Loucy (cell line): ENCODE measurements around the gene EEPD1.

Experiments used
- H2AFZ ChIP-seq: fragments of 200-600 bp; sonication (generic); 2 replicates; pipeline ENCODE4 v1.6.0; 2016; ENCODE audit warnings: antibody characterized with exemption, mild to moderate bottlenecking, low read length, moderate library complexity
- H3F3A ChIP-seq: fragments of 200-600 bp; 2 replicates; pipeline ENCODE4 v1.6.0; 2016; ENCODE audit warnings: antibody characterized with exemption, low read depth, mild to moderate bottlenecking
- H3K27me3 ChIP-seq: fragments of 200-600 bp; sonication (generic); 2 replicates; pipeline ENCODE4 v1.6.1; 2014; ENCODE audit warnings: low read length, mild to moderate bottlenecking; ENCODE audit not compliant: insufficient read depth, poor library complexity, severe bottlenecking
- H3K36me3 ChIP-seq: fragments of 200-600 bp; sonication (generic); 2 replicates; pipeline ENCODE4 v1.6.1; 2016; ENCODE audit warnings: low read length; ENCODE audit not compliant: insufficient read depth
- H3K4me1 ChIP-seq: fragments of 200-600 bp; sonication (generic); 2 replicates; pipeline ENCODE4 v1.5.1; 2014; ENCODE audit warnings: low read length, mild to moderate bottlenecking; ENCODE audit not compliant: insufficient read depth, poor library complexity, severe bottlenecking
- H3K4me2 ChIP-seq: fragments of 200-600 bp; sonication (generic); 2 replicates; pipeline ENCODE4 v1.6.0; 2014; ENCODE audit warnings: antibody characterized with exemption, low read length, low read depth, mild to moderate bottlenecking; ENCODE audit not compliant: poor library complexity, severe bottlenecking
- H3K4me3 ChIP-seq: fragments of 200-600 bp; sonication (generic); 2 replicates; pipeline ENCODE4 v1.5.1; 2014; ENCODE audit warnings: low read length, mild to moderate bottlenecking, mixed read lengths; ENCODE audit not compliant: poor library complexity, severe bottlenecking
- H3K79me2 ChIP-seq: fragments of 200-600 bp; sonication (generic); 2 replicates; pipeline ENCODE4 v1.6.1; 2014; ENCODE audit warnings: low read length; ENCODE audit not compliant: insufficient read depth
- H3K9ac ChIP-seq: fragments of 200-600 bp; sonication (generic); 2 replicates; pipeline ENCODE4 v1.6.0; 2014; ENCODE audit warnings: mild to moderate bottlenecking, low read depth, low read length, moderate library complexity; ENCODE audit not compliant: poor library complexity, severe bottlenecking
- H3K9me2 ChIP-seq: fragments of 200-600 bp; sonication (generic); replicated peaks from 2 replicates; pipeline ENCODE4 v1.6.1; 2016; ENCODE audit warnings: low read depth, low read length, mixed read lengths
- H3K9me3 ChIP-seq: fragments of 200-600 bp; sonication (generic); 2 replicates; pipeline ENCODE4 v1.6.1; 2014; ENCODE audit warnings: mild to moderate bottlenecking, antibody characterized with exemption, low read length, low read depth; ENCODE audit not compliant: insufficient read depth
- H4K20me1 ChIP-seq: fragments of 200-600 bp; sonication (generic); 2 replicates; pipeline ENCODE4 v1.6.0; 2014; ENCODE audit warnings: antibody characterized with exemption, low read length, mild to moderate bottlenecking; ENCODE audit not compliant: insufficient read depth, poor library complexity, severe bottlenecking
- EZH2phosphoT487 ChIP-seq: fragments of 200-600 bp; IDR thresholded peaks from 2 replicates; pipeline ENCODE4 v1.6.1; 2018; ENCODE audit warnings: antibody characterized with exemption, mild to moderate bottlenecking, moderate library complexity, borderline replicate concordance
- TF ChIP-seq, protein P1 (sequence below): fragments of 200-600 bp; sonication (generic); conservative IDR thresholded peaks from 2 replicates; pipeline ENCODE4 v1.5.1; 2014; ENCODE audit warnings: mild to moderate bottlenecking, antibody characterized with exemption, low read length

Gene EEPD1

DNA sequence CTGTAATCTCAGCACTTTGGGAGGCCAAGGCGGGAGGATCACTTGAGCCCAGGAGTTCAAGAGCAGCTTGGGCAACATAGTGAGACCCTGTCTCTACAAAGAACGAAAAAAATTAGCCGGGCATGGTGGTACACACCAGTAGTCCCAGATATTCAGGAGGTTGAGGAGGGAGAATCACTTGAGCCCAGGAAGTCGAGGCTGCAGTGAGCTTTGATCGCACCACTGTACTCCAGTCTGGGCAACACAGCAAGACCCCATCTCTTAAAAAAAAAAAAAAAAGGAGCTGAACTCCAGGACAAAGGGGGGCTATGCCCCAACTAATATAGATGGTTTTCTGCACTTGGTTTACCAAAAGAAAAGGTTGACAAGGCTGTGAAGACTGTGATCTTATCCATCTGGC, 135.4 kb downstream of the EEPD1 start:
- TF ChIP-seq, protein P1, sequence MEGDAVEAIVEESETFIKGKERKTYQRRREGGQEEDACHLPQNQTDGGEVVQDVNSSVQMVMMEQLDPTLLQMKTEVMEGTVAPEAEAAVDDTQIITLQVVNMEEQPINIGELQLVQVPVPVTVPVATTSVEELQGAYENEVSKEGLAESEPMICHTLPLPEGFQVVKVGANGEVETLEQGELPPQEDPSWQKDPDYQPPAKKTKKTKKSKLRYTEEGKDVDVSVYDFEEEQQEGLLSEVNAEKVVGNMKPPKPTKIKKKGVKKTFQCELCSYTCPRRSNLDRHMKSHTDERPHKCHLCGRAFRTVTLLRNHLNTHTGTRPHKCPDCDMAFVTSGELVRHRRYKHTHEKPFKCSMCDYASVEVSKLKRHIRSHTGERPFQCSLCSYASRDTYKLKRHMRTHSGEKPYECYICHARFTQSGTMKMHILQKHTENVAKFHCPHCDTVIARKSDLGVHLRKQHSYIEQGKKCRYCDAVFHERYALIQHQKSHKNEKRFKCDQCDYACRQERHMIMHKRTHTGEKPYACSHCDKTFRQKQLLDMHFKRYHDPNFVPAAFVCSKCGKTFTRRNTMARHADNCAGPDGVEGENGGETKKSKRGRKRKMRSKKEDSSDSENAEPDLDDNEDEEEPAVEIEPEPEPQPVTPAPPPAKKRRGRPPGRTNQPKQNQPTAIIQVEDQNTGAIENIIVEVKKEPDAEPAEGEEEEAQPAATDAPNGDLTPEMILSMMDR = no peak
- no peak for TF ChIP-seq EZH2phosphoT487
- Histone ChIP-seq H3K36me3 (no peaks in the 10 kb centered on the region), H3K4me3 (peak overlapping the region; percentile 66), H3K4me1 (peaks cover 71% of the 10 kb centered on the region), H3K9me3 (no peaks in the 10 kb centered on the region), H2AFZ (no peak overlapping the region), H3K9ac (peak overlapping the region; percentile 64), H4K20me1 (no peaks in the 10 kb centered on the region), H3K79me2 (peaks cover 8% of the 10 kb centered on the region; the same call in 1 of the 2 replicates), H3K9me2 (no peaks in the 10 kb centered on the region), H3K4me2 (peak overlapping the region; percentile 75), H3F3A (0 out of 2 replicates have a peak, but pooled peaks cover 6% of the 10 kb centered on the region), H3K27me3 (no peaks in the 10 kb centered on the region)

DNA sequence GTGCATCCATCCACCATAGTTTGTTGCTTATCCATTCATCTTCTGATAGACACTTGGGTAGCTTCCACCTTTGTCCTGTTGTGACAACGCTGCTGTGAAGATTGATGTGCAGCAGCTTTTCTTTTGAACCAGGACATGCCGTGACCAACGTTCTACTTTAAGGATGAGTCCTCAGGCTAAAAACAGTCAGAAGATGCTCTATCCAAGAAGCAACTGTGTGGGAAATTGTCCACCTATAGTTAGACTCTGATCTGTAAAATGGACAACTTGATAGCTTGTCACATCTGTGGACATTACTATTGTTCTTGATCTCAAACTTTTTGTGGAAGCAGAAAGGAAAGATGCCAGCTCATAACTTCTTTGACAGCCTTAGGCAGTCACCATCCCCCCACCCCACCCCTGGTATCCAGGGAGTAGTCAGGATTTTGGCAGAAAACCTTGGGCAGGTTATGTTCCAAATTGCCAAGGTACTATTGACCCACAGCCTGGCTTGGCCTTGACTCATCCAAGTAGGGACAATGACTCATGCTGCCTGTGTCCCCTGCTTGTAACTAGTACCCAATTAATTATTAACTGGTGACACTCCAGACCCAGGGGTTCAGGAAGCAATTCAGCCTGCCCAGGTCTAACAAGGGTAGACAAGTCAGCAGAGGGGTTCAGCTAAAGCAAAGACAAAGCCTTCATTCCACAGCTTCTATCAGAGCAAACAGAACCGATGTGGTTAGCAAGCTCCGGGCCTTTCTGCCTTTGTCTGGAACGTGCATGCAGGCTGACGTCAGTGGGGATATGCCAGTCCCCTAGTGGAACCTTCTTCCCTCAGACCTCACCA, 137.0 kb downstream of the EEPD1 start:
- no peaks in the 10 kb centered on the region for H3K27me3 ChIP-seq
- H3K36me3 ChIP-seq = no peaks in the 10 kb centered on the region
- no peak overlapping the region for H3K4me2 ChIP-seq
- no peaks in the 10 kb centered on the region for H3K9me3 ChIP-seq
- peaks cover 55% of the 10 kb centered on the region for H3K4me1 ChIP-seq
- no peaks in the 10 kb centered on the region for H4K20me1 ChIP-seq
- TF ChIP-seq, protein P1 = no peak
- no peak for TF ChIP-seq EZH2phosphoT487
- H3K79me2 ChIP-seq = peaks cover 8% of the 10 kb centered on the region; the same call in 1 of the 2 replicates
- H3K9me2 ChIP-seq = no peaks in the 10 kb centered on the region
- H2AFZ ChIP-seq = no peak overlapping the region
- no peaks in the 10 kb centered on the region for H3F3A ChIP-seq
- H3K4me3 ChIP-seq = no peak overlapping the region
- H3K9ac ChIP-seq = no peak overlapping the region

DNA sequence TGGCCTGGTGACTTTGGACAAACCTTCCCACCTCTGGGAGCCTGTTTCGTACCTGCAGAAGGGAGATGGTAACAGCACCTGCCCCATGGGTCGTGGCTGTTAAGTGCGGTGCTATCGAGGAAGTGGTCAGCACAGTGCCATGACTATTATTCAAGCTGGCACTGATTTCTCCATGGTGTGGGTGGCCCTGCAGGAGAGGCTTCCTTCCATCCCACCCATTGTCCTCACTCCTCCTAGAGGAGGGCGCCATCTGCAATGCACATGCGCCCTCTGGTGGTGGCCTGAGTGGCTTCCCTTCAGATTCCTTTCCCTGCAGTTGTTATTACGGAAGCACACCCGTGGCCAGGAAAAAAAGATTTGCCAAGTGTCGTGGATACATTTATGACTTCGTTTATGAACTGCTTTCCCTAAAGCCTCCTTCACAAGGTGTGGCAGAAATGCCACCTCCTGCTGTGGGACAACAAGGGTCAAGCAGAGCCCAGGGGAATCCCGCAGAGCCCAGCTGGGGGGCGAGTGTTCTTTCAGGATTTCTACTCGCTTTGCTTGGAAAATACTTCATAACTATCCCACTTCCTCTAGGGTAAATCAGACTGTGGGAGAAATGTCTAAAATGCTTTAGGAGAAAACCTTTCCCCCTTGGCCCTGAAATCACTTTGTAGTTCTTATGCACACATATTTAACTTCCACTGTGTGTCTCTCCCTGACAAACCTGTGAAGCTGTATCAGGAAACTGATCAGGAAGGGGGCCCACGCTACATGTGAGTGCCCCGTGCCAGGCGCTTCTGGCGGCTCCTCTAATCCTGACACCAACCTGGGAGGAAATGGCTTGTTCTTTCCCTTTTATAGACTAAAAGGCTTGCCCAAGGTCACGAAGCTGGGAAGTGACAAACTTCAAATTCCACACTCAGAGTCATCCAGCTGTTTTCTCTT, 138.6 kb downstream of the EEPD1 start:
- Histone ChIP-seq H3K4me1 (peaks cover 39% of the 10 kb centered on the region), H3K27me3 (no peaks in the 10 kb centered on the region), H3K9ac (peak overlapping the region; percentile 56), H2AFZ (peak overlapping the region; percentile 86), H4K20me1 (no peaks in the 10 kb centered on the region), H3K9me3 (no peaks in the 10 kb centered on the region), H3K36me3 (no peaks in the 10 kb centered on the region), H3F3A (no peaks in the 10 kb centered on the region), H3K4me2 (peak overlapping the region; percentile 95), H3K4me3 (peak overlapping the region; percentile 71), H3K79me2 (peaks cover 8% of the 10 kb centered on the region; the same call in 1 of the 2 replicates), H3K9me2 (no peaks in the 10 kb centered on the region)
- TF ChIP-seq, protein P1 = peak; percentile 99
- no peak for TF ChIP-seq EZH2phosphoT487
